ENCODE measurements around the gene PDE4A.
A peak's percentile ranks its signal among the peaks of the same experiment; 100 is the strongest.
"Not testable (repeated sequence)": the region's sequence is repeated elsewhere in the genome, so short reads cannot be mapped to it uniquely, and the experiment has no call there.

The PDE4A gene

GRCh38 chr19:10454267-10454666 is 33.9 kb downstream of the PDE4A start:
- DNase-seq (ENCODE audit: low read depth): peak; percentile 41
- H3K4me3 ChIP-seq (ENCODE audit: low read depth, low read length): no peak overlapping the region
- TF ChIP-seq, protein P1, sequence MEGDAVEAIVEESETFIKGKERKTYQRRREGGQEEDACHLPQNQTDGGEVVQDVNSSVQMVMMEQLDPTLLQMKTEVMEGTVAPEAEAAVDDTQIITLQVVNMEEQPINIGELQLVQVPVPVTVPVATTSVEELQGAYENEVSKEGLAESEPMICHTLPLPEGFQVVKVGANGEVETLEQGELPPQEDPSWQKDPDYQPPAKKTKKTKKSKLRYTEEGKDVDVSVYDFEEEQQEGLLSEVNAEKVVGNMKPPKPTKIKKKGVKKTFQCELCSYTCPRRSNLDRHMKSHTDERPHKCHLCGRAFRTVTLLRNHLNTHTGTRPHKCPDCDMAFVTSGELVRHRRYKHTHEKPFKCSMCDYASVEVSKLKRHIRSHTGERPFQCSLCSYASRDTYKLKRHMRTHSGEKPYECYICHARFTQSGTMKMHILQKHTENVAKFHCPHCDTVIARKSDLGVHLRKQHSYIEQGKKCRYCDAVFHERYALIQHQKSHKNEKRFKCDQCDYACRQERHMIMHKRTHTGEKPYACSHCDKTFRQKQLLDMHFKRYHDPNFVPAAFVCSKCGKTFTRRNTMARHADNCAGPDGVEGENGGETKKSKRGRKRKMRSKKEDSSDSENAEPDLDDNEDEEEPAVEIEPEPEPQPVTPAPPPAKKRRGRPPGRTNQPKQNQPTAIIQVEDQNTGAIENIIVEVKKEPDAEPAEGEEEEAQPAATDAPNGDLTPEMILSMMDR (conservative IDR thresholded peaks at IDR 0.05; ENCODE audit: low read depth, low read length): no peak

DNA sequence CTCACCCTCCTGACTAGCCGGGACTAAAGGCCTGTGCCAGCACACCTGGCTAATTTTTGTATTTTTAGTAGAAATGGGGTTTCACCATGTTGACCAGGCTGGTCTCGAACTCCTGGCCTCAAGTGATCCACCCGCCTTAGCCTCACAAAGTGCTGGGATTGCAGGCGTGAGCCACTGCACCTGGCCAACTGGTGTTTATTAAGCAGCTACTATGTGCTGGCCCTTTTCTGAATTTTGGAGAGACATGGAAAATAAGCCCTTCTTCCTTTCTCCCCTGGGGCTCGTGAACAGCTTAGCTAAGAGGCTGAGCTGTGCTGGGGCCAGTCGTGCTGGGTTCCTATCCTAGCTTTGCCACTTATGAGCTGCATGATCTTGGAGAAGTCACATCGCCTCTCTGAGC is 38.4 kb downstream of the PDE4A start:
- H3K4me3 ChIP-seq (ENCODE audit: low read depth, low read length); DNase-seq (ENCODE audit: low read depth): not testable (repeated sequence)

DNA sequence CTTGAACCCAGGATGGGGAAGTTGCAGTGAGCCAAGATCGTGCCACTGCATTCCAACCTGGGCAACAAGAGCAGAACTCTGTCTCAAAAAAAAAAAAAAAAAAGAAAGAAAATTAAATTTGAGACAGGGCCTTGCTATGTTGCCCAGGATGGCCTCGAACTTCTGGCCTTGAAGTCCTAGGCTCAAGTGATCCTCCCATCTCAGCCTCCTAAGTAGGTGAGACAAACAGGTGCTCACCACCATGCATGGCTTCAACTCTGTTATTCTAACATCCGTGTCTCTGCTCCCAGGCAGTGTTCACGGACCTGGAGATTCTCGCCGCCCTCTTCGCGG is 40.3 kb downstream of the PDE4A start:
- H3K4me3 ChIP-seq (ENCODE audit: low read depth, low read length): no peak overlapping the region
- TF ChIP-seq, protein P1 (conservative IDR thresholded peaks at IDR 0.05; ENCODE audit: low read depth, low read length): no peak
- no peak for DNase-seq (ENCODE audit: low read depth)

DNA sequence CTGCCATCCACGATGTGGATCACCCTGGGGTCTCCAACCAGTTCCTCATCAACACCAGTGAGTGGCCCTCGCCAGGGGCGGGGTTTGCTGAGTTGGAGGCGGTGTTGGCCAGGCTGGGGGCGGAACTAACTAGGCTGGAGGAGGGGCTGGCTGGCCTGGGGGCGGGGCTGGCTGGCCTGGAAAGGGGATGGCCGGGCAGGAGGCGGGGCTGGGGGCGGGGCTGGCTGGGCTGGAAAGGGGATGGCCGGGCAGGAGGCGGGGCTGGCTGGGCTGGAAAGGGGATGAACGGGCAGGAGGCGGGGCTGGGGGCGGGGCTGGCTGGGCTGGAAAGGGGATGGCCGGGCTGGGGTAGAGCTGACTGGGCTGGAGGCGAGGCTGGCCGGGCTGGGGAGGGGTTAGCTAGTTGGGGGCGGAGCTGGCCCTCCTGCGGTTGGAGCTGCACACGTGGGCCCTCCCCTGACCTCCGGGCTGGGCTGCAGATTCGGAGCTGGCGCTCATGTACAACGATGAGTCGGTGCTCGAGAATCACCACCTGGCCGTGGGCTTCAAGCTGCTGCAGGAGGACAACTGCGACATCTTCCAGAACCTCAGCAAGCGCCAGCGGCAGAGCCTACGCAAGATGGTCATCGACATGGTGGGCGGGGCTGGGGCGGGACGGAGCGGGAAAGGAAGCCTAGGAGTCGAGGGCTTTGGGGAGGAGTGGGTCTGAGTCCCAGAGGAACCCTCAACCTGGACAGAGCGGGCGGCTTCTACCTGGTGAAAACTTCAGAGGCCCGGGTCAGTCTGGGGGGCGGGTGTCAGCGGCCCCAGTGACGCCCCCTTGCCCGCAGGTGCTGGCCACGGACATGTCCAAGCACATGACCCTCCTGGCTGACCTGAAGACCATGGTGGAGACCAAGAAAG is 41.0 kb downstream of the PDE4A start:
- peak; percentile 97 for DNase-seq (ENCODE audit: low read depth)
- TF ChIP-seq, protein P1 (conservative IDR thresholded peaks at IDR 0.05; ENCODE audit: low read depth, low read length): no peak
- peak overlapping the region; percentile 58 for H3K4me3 ChIP-seq (ENCODE audit: low read depth, low read length)

DNA sequence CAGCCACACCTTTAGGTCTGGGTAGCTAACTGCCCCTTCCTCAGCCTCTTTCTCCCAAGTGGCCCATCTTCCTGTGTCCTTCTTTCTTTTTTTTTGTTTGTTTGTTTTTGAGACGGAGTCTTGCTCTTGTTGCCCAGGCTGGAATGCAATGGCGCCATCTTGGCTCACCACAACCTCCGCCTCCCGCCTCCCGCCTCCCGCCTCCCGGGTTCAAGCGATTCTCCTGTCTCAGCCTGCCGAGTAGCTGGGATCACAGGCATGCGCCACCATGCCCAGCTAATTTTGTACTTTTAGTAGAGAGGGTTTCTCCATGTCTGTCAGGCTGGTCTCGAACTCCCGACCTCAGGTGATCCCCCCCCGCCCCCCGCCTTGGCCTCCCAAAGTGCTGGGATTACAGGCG is 41.7 kb downstream of the PDE4A start:
- not testable (repeated sequence) for DNase-seq (ENCODE audit: low read depth); H3K4me3 ChIP-seq (ENCODE audit: low read depth, low read length)

- no peak for DNase-seq (ENCODE audit: low read depth)
- TF ChIP-seq, protein P1 (conservative IDR thresholded peaks at IDR 0.05; ENCODE audit: low read depth, low read length): no peak
- H3K4me3 ChIP-seq (ENCODE audit: low read depth, low read length): no peak overlapping the region
Observed at GRCh38 chr19:10462557-10462956, 42.2 kb downstream of the PDE4A start.

GRCh38 chr19:10464456-10464855 is 44.1 kb downstream of the PDE4A start:
- TF ChIP-seq, protein P1 (conservative IDR thresholded peaks at IDR 0.05; ENCODE audit: low read depth, low read length): no peak
- DNase-seq (ENCODE audit: low read depth): no peak
- H3K4me3 ChIP-seq (ENCODE audit: low read depth, low read length): no peak overlapping the region

- no peak overlapping the region for H3K4me3 ChIP-seq (ENCODE audit: low read depth, low read length)
- TF ChIP-seq, protein P1 (conservative IDR thresholded peaks at IDR 0.05; ENCODE audit: low read depth, low read length): no peak
- no peak for DNase-seq (ENCODE audit: low read depth)
Observed at GRCh38 chr19:10467104-10467706, 46.9 kb downstream of the PDE4A start.
